Endothelial cell of umbilical vein (primary cell): ENCODE results near the gene TBP. TPM values are rescaled to one million over a fixed set of nuclear protein-coding genes. Genes with fewer than 3 reads are reported as not detected.

Source experiments
- BruUV-seq: library from RNA; stranded (reverse); fragments of 400-500 nt; replicated peaks from 2 replicates; lab custom pipeline; 2021; lab: Mats Ljungman, UMichigan
- CTCF ChIA-PET: fragments of 300-600, 350-600 bp; sonication (Branson Sonifier 250); formaldehyde crosslinking; loops from one replicate; lab custom pipeline; 2021; ENCODE audit warnings: antibody characterized with exemption, inconsistent platforms; lab: Charles Lee
- POLR2A ChIA-PET: fragments of 300-600, 350-600 bp; sonication (Branson Sonifier 250); formaldehyde crosslinking; loops from one replicate; lab custom pipeline; 2021; ENCODE audit warnings: antibody characterized with exemption, inconsistent platforms; lab: Charles Lee
- DNase-seq: peaks from one replicate; pipeline ENCODE4 v3.0.0-alpha.2; 2011; ENCODE audit warnings: low read depth, low spot score
- FAIRE-seq: peaks from 2 replicates; lab custom pipeline; 2011; peaks lifted over from hg19 to GRCh38; lab: Jason Lieb, UNC
- H2AFZ ChIP-seq: 2 replicates; pipeline ENCODE4 v1.6.0; 2012; ENCODE audit warnings: low read depth, low read length, control low read depth, inconsistent platforms
- H3K27ac ChIP-seq: 2 replicates; pipeline ENCODE4 v1.5.1; 2011; ENCODE audit warnings: low read depth, mild to moderate bottlenecking, control low read depth, low read length, moderate library complexity; ENCODE audit not compliant: insufficient read depth
- H3K27me3 ChIP-seq, 2 experiments: 2 replicates each; pipeline versions ENCODE4 v1.6.0 to v1.6.1; 2011; ENCODE audit warnings: low read length in 2 of 2, mixed read lengths in 1 of 2; ENCODE audit not compliant: control insufficient read depth in 2 of 2, insufficient read depth in 2 of 2
- H3K36me3 ChIP-seq, 2 experiments: 2 replicates in 1 of 2; 3 replicates in 1 of 2; pipeline ENCODE4 v1.5.1; 2011; ENCODE audit warnings: low read length in 2 of 2, mild to moderate bottlenecking in 1 of 2, moderate library complexity in 1 of 2; ENCODE audit not compliant: control insufficient read depth in 2 of 2, insufficient read depth in 2 of 2; ENCODE audit errors: extremely low read depth in 1 of 2
- H3K4me1 ChIP-seq: 3 replicates; pipeline ENCODE4 v1.5.1; 2011; ENCODE audit warnings: mild to moderate bottlenecking, low read length; ENCODE audit not compliant: control insufficient read depth, insufficient read depth; ENCODE audit errors: extremely low read depth
- H3K4me2 ChIP-seq: 2 replicates; pipeline ENCODE4 v1.6.1; 2011; ENCODE audit warnings: low read length, control low read depth, mixed read lengths; ENCODE audit not compliant: insufficient read depth
- H3K4me3 ChIP-seq, 3 experiments: fragments of 200-600 bp in 1 of 3; sonication (generic), shearing (Covaris generic) in 1 of 3; replicated peaks in 1 of 3; 2 replicates each; pipeline ENCODE4 v1.5.1; 2011 to 2016; ENCODE audit warnings: control low read depth in 3 of 3, low read length in 3 of 3, mild to moderate bottlenecking in 2 of 3, inconsistent platforms in 1 of 3, low read depth in 1 of 3, moderate library complexity in 1 of 3; ENCODE audit not compliant: insufficient read depth in 1 of 3
- H3K79me2 ChIP-seq: 2 replicates; pipeline ENCODE4 v1.6.0; 2012; ENCODE audit warnings: low read length, inconsistent platforms; ENCODE audit not compliant: control insufficient read depth, insufficient read depth
- H3K9ac ChIP-seq: replicated peaks from 2 replicates; pipeline ENCODE3; 2011; ENCODE audit warnings: low read length, control low read depth; ENCODE audit not compliant: insufficient read depth; ENCODE audit errors: extremely low read depth
- H3K9me1 ChIP-seq: replicated peaks from 3 replicates; pipeline ENCODE4 v1.6.0; 2011; ENCODE audit warnings: mild to moderate bottlenecking, low read length; ENCODE audit not compliant: control insufficient read depth, insufficient read depth; ENCODE audit errors: extremely low read depth
- H3K9me3 ChIP-seq: replicated peaks from 2 replicates; pipeline ENCODE4 v1.5.1; 2012; ENCODE audit warnings: low read length, inconsistent platforms; ENCODE audit not compliant: control insufficient read depth, insufficient read depth
- H4K20me1 ChIP-seq: replicated peaks from 2 replicates; pipeline ENCODE3; 2011; ENCODE audit warnings: mild to moderate bottlenecking, low read length; ENCODE audit not compliant: control insufficient read depth, insufficient read depth; ENCODE audit errors: extremely low read depth
- CTCF ChIP-seq, 2 donors: IDR thresholded peaks; 1 replicate in 1 of 2; 2 replicates in 1 of 2; pipeline ENCODE4 v1.5.1; 2011; ENCODE audit warnings: low read length in 2 of 2, mild to moderate bottlenecking in 2 of 2, moderate library complexity in 2 of 2, control low read depth in 1 of 2, inconsistent platforms in 1 of 2, low read depth in 1 of 2; ENCODE audit not compliant: insufficient read depth in 1 of 2; ENCODE audit errors: extremely low read depth in 1 of 2
- EZH2 ChIP-seq: IDR thresholded peaks from 2 replicates; pipeline ENCODE4 v1.6.1; 2012; ENCODE audit warnings: borderline replicate concordance, low read depth, mild to moderate bottlenecking, moderate library complexity, low read length, inconsistent platforms; ENCODE audit not compliant: severe bottlenecking
- FOS ChIP-seq: IDR thresholded peaks from 2 replicates; pipeline ENCODE4 v1.6.1; 2011; ENCODE audit warnings: mild to moderate bottlenecking, low read length, moderate library complexity, borderline replicate concordance; ENCODE audit not compliant: insufficient read depth
- GATA2 ChIP-seq: IDR thresholded peaks from 2 replicates; pipeline ENCODE4 v1.7.0; 2011; ENCODE audit warnings: low read depth, mild to moderate bottlenecking, moderate library complexity, mixed read lengths, low read length; ENCODE audit not compliant: insufficient read length, insufficient read depth
- JUN ChIP-seq: IDR thresholded peaks from 2 replicates; pipeline ENCODE4 v1.6.1; 2011; ENCODE audit warnings: borderline replicate concordance, low read depth; ENCODE audit not compliant: insufficient read length, insufficient read depth
- MYC ChIP-seq: IDR thresholded peaks from one replicate; pipeline ENCODE4 v1.6.1; 2011; ENCODE audit warnings: mild to moderate bottlenecking, low read depth, low read length
- POLR2A ChIP-seq: IDR thresholded peaks from 2 replicates; pipeline ENCODE4 v1.6.1; 2012; ENCODE audit warnings: low read depth, mild to moderate bottlenecking, control low read depth, low read length
- POLR2AphosphoS5 ChIP-seq: IDR thresholded peaks from 2 replicates; pipeline ENCODE4 v1.6.1; 2012; ENCODE audit warnings: low read depth, mild to moderate bottlenecking, control low read depth, low read length, moderate library complexity; ENCODE audit not compliant: insufficient read depth
- dilution Hi-C: fragments of 300-500 bp; cut with MboI; formaldehyde crosslinking; loops from one replicate; pipeline ENCODE4 v1.15.0; 2019; ENCODE audit warnings: low sequenced_read_pairs; ENCODE audit not compliant: extremely low pct_ligation_motif_present
- intact Hi-C: fragments of 100-400 bp; cut with micrococcal nuclease; formaldehyde crosslinking; loops from one replicate; pipeline ENCODE4 v1.10.0; 2022
- polyA plus RNA-seq, 4 experiments: library from polyadenylated mRNA; depleted of rRNA in 3 of 4; stranded (reverse) in 3 of 4; unstranded in 1 of 4; fragments of >200 nt; gene quantifications; 2 replicates each; pipeline versions ENCODE4 v1.2.1 to v1.2.3, GENCODE V29; 2011 to 2012; ENCODE audit warnings: missing spikeins in 1 of 4
- total RNA-seq: library from RNA; stranded (reverse); gene quantifications from 2 replicates; pipeline ENCODE4 v1.2.3, GENCODE V29; 2021
- TF ChIP-seq, protein P1 (sequence below): IDR thresholded peaks from 2 replicates; pipeline ENCODE4 v1.6.1; 2011; ENCODE audit not compliant: insufficient read depth, insufficient read length

TBP gene
- total and polyA plus RNA-seq, 2 donors (not counting 3 experiments of a cell fraction or from before 2014, with no cell fraction given): 17.5 to 17.7 TPM

GRCh38 chr6:170584954-170585498 lies 30.9 kb downstream of the TBP start:
- peak; percentile 5 for DNase-seq
- ChIA-PET CTCF (interaction anchor here (1.7 kb wide), 1 partner anchor 10 kb away, joined by 7 read pairs; no protein-coding TSS in a partner anchor), POLR2A (interaction anchor here (1.5 kb wide), 1 partner anchor 31 kb away, joined by 4 read pairs; the partner anchor contains the start of gene TBP)
- Histone ChIP-seq H3K27ac (peak overlapping the region; percentile 98), H2AFZ (peak overlapping the region; percentile 58), H3K4me3 (peak overlapping the region; percentile 87 to 100 (median 98)), H3K4me2 (peak overlapping the region; percentile 61), H3K79me2 (peaks cover 26% of the 10 kb centered on the region), H3K27me3 (peaks cover 0 to 1% of the 10 kb centered on the region in 2 experiments), H3K9ac (peak overlapping the region; percentile 98), H3K36me3 (peaks cover 5 to 6% of the 10 kb centered on the region in 2 experiments), H4K20me1 (no peaks in the 10 kb centered on the region), H3K9me1 (no peaks in the 10 kb centered on the region), H3K9me3 (no peaks in the 10 kb centered on the region), H3K4me1 (peaks cover 13% of the 10 kb centered on the region)
- BruUV-seq: TSS peak; percentile 76
- intact Hi-C loops: loop anchor here (1.0 kb wide), 1 partner anchor 31 kb away; the partner anchor contains the start of gene TBP
- dilution Hi-C loops: no loop called here
- no peak for FAIRE-seq
- TF ChIP-seq POLR2A: no peak
- TF ChIP-seq JUN: no peak
- no peak for TF ChIP-seq FOS
- no peak for TF ChIP-seq POLR2AphosphoS5
- TF ChIP-seq CTCF (IDR thresholded peaks at IDR 0.05; ENCODE audit: extremely low read depth in 1 of 2, insufficient read depth in 1 of 2, low read depth in 1 of 2, low read length in 2 of 2): no peak
- TF ChIP-seq, protein P1, sequence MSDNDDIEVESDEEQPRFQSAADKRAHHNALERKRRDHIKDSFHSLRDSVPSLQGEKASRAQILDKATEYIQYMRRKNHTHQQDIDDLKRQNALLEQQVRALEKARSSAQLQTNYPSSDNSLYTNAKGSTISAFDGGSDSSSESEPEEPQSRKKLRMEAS: no peak
- no peak for TF ChIP-seq GATA2
- no peak for TF ChIP-seq EZH2
- TF ChIP-seq MYC: no peak
